Neuronal stem cell (in vitro differentiated cells): ENCODE data around the gene RAB40C.
A peak's percentile ranks its signal among the peaks of the same experiment; 100 is the strongest.

Source experiments
- DNase-seq: peaks from one replicate; pipeline ENCODE4 v3.0.0-alpha.2; 2013; ENCODE audit warnings: low spot score
- H2AFZ ChIP-seq: one replicate; pipeline ENCODE4 v1.6.1; 2013; ENCODE audit warnings: mild to moderate bottlenecking, low read length, inconsistent platforms
- H2AK5ac ChIP-seq: 2 replicates; pipeline ENCODE4 v1.6.1; 2013; ENCODE audit warnings: low read depth, mild to moderate bottlenecking, inconsistent platforms, low read length, moderate library complexity, mixed read lengths
- H2BK120ac ChIP-seq: 2 replicates; pipeline ENCODE4 v1.6.1; 2013; ENCODE audit warnings: low read depth, mild to moderate bottlenecking, inconsistent platforms, low read length, moderate library complexity, mixed read lengths
- H2BK12ac ChIP-seq: one replicate; pipeline ENCODE4 v1.6.1; 2013; ENCODE audit warnings: low read length, inconsistent platforms
- H2BK15ac ChIP-seq: 2 replicates; pipeline ENCODE4 v1.6.1; 2013; ENCODE audit warnings: mild to moderate bottlenecking, low read length, inconsistent platforms, mixed read lengths
- H2BK5ac ChIP-seq: one replicate; pipeline ENCODE4 v1.6.1; 2013; ENCODE audit warnings: inconsistent platforms, mild to moderate bottlenecking, low read length, moderate library complexity
- H3K14ac ChIP-seq: one replicate; pipeline ENCODE4 v1.6.1; 2013; ENCODE audit warnings: low read length, inconsistent platforms
- H3K18ac ChIP-seq: 2 replicates; pipeline ENCODE4 v1.6.1; 2013; ENCODE audit warnings: low read length, inconsistent platforms
- H3K23ac ChIP-seq: 2 replicates; pipeline ENCODE4 v1.6.1; 2013; ENCODE audit warnings: low read depth, mild to moderate bottlenecking, mixed read lengths, low read length, inconsistent platforms; ENCODE audit not compliant: poor library complexity
- H3K27ac ChIP-seq: replicated peaks from 3 replicates; pipeline ENCODE4 v1.5.1; 2013; ENCODE audit warnings: low read length, inconsistent platforms
- H3K27me3 ChIP-seq, 3 experiments: 2 replicates each; pipeline ENCODE4 v1.6.1; 2013; ENCODE audit warnings: low read length in 3 of 3, mild to moderate bottlenecking in 2 of 3, inconsistent platforms in 1 of 3, low read depth in 1 of 3, mixed read lengths in 1 of 3, moderate library complexity in 1 of 3; ENCODE audit not compliant: control insufficient read depth in 3 of 3, insufficient read depth in 3 of 3
- H3K36me3 ChIP-seq, 2 donors: replicated peaks in 1 of 2; 2 replicates each; pipeline ENCODE4 v1.6.1; 2013; ENCODE audit warnings: low read length in 2 of 2; ENCODE audit not compliant: control insufficient read depth in 2 of 2, insufficient read depth in 2 of 2
- H3K4ac ChIP-seq: 2 replicates; pipeline ENCODE4 v1.6.1; 2013; ENCODE audit warnings: inconsistent platforms, mild to moderate bottlenecking, low read length, moderate library complexity
- H3K4me1 ChIP-seq, 2 donors: 1 replicate in 1 of 2; 2 replicates in 1 of 2; pipeline ENCODE4 v1.6.1; 2013; ENCODE audit warnings: low read length in 2 of 2, low read depth in 1 of 2; ENCODE audit not compliant: control insufficient read depth in 2 of 2, insufficient read depth in 1 of 2
- H3K4me2 ChIP-seq: one replicate; pipeline ENCODE4 v1.6.1; 2013; ENCODE audit warnings: mild to moderate bottlenecking, low read length, inconsistent platforms; ENCODE audit not compliant: insufficient read depth, poor library complexity, severe bottlenecking
- H3K4me3 ChIP-seq, 2 donors: 2 replicates each; pipeline ENCODE4 v1.5.1; 2013; ENCODE audit warnings: low read length in 2 of 2, mild to moderate bottlenecking in 2 of 2, inconsistent platforms in 1 of 2, moderate library complexity in 1 of 2
- H3K79me1 ChIP-seq: one replicate; pipeline ENCODE4 v1.6.1; 2013; ENCODE audit warnings: low read depth, mild to moderate bottlenecking, inconsistent platforms, low read length, moderate library complexity
- H3K9ac ChIP-seq: one replicate; pipeline ENCODE4 v1.6.1; 2013; ENCODE audit warnings: mild to moderate bottlenecking, low read depth, low read length, inconsistent platforms; ENCODE audit not compliant: poor library complexity
- H3K9me3 ChIP-seq, 2 donors: replicated peaks in 1 of 2; 2 replicates each; pipeline versions ENCODE3 to v1.6.1; 2013; ENCODE audit warnings: low read length in 2 of 2, mild to moderate bottlenecking in 2 of 2, inconsistent platforms in 1 of 2, low read depth in 1 of 2, mixed read lengths in 1 of 2, moderate library complexity in 1 of 2; ENCODE audit not compliant: control insufficient read depth in 2 of 2, insufficient read depth in 1 of 2
- H4K8ac ChIP-seq: one replicate; pipeline ENCODE4 v1.6.1; 2013; ENCODE audit warnings: low read depth, mild to moderate bottlenecking, inconsistent platforms, low read length, moderate library complexity
- H4K91ac ChIP-seq: one replicate; pipeline ENCODE4 v1.6.1; 2013; ENCODE audit warnings: low read length, low read depth, mild to moderate bottlenecking, inconsistent platforms; ENCODE audit not compliant: poor library complexity
- WGBS, 2 donors: extraction: QIAGEN DNeasy Blood & Tissue Kit; methylation state at CpG; one replicate each; pipeline ENCODE4 v1.1.7; 2013; ENCODE audit warnings: missing lambda C conversion rate in 2 of 2, mixed read lengths in 1 of 2; ENCODE audit not compliant: insufficient read length in 2 of 2, insufficient replicate concordance in 1 of 2; ENCODE audit errors: extremely low coverage in 2 of 2; 5-methylcytosine and 5-hydroxymethylcytosine counted together

RAB40C gene

GRCh38 chr16:544517-544916 lies 45.3 kb upstream of the RAB40C start:
- H2BK5ac ChIP-seq, result no peak overlapping the region
- H3K27ac ChIP-seq, result no peak overlapping the region
- H3K9me3 ChIP-seq, result peaks cover 0 to 2% of the 10 kb centered on the region in 2 donors
- H3K36me3 ChIP-seq, result peaks cover 4 to 10% of the 10 kb centered on the region in 2 donors
- no peak overlapping the region for H4K91ac ChIP-seq
- no peaks in the 10 kb centered on the region for H3K4me1 ChIP-seq
- H2AFZ ChIP-seq, result no peak overlapping the region
- no peak overlapping the region for H3K9ac ChIP-seq
- no peak overlapping the region for H2AK5ac ChIP-seq
- no peak overlapping the region for H2BK15ac ChIP-seq
- no peak overlapping the region for H2BK12ac ChIP-seq
- H2BK120ac ChIP-seq, result no peak overlapping the region
- H3K4me3 ChIP-seq, result no peak overlapping the region
- H3K4ac ChIP-seq, result no peak overlapping the region
- H3K14ac ChIP-seq, result no peak overlapping the region
- H3K79me1 ChIP-seq, result peaks cover 32% of the 10 kb centered on the region
- no peak overlapping the region for H4K8ac ChIP-seq
- peak overlapping the region; percentile 65 for H3K23ac ChIP-seq
- no peak for DNase-seq
- no peaks in the 10 kb centered on the region for H3K27me3 ChIP-seq
- WGBS, 2 donors, result no CpG with 5 or more reads among the region's 46 CpGs
- H3K4me2 ChIP-seq, result no peak overlapping the region
- H3K18ac ChIP-seq, result no peak overlapping the region

DNA sequence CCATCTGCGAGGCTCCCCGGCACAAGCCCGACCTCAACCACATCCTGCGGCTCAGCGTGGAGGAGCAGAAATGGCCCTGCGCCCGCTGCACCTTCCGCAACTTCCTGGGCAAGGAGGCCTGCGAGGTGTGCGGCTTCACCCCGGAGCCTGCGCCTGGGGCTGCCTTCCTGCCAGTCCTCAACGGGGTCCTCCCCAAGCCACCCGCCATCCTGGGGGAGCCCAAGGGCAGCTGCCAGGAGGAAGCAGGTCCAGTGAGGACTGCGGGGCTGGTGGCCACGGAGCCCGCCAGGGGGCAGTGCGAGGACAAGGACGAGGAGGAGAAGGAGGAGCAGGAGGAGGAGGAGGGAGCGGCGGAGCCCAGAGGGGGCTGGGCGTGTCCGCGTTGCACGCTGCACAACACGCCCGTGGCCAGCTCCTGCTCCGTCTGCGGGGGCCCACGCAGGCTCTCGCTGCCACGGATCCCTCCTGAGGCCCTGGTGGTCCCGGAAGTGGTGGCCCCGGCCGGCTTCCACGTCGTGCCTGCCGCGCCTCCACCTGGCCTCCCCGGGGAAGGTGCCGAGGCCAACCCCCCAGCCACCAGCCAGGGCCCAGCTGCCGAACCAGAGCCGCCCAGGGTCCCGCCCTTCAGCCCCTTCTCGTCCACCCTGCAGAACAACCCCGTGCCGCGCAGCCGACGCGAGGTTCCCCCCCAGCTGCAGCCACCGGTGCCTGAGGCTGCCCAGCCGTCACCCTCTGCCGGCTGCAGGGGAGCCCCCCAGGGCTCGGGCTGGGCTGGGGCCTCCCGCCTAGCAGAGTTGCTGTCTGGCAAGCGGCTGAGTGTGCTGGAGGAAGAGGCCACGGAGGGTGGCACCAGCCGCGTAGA lies 42.7 kb upstream of the RAB40C start:
- H2BK120ac ChIP-seq, result no peak overlapping the region
- peaks cover 2 to 20% of the 10 kb centered on the region in 2 donors for H3K36me3 ChIP-seq
- H3K9ac ChIP-seq, result peak overlapping the region; percentile 30
- no peaks in the 10 kb centered on the region for H3K9me3 ChIP-seq
- H4K8ac ChIP-seq, result no peak overlapping the region
- no peak overlapping the region for H3K4me2 ChIP-seq
- no peaks in the 10 kb centered on the region for H3K27me3 ChIP-seq
- peak overlapping the region; percentile 13 for H2BK5ac ChIP-seq
- H4K91ac ChIP-seq, result no peak overlapping the region
- no peak overlapping the region for H3K27ac ChIP-seq
- no CpG with 5 or more reads among the region's 60 CpGs for WGBS, 2 donors
- no peak for DNase-seq
- no peak overlapping the region for H2BK12ac ChIP-seq
- H3K18ac ChIP-seq, result peak overlapping the region; percentile 13
- no peak overlapping the region for H3K4ac ChIP-seq
- H2AFZ ChIP-seq, result no peak overlapping the region
- no peak overlapping the region for H3K4me3 ChIP-seq
- H3K4me1 ChIP-seq, result no peaks in the 10 kb centered on the region
- peaks cover 21% of the 10 kb centered on the region for H3K79me1 ChIP-seq
- H3K23ac ChIP-seq, result peak overlapping the region; percentile 80
- peak overlapping the region; percentile 55 for H2BK15ac ChIP-seq
- H2AK5ac ChIP-seq, result no peak overlapping the region
- no peak overlapping the region for H3K14ac ChIP-seq

DNA sequence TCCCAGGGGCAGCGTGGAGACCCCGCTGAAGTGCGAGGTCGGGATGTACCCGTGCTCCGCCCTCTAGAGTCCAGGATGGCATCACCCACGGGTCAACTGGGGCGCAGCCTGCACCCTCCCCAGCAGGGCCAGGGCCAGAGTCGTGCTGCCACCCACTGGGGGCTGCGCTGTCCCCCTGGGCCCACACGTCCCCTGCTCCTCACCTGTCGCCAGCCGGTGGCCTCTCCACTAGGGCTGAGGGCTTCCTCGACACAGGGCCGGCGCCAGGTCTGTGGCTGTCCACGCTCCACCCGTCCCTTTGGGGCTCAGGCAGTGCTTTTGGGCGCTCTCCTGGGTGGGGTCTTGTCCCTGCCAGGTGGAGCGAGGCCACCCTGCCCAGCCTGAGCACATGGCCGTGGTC lies 41.3 kb upstream of the RAB40C start:
- no peak overlapping the region for H3K18ac ChIP-seq
- H3K23ac ChIP-seq, result peak overlapping the region; percentile 89
- H3K4me1 ChIP-seq, result no peaks in the 10 kb centered on the region
- H4K8ac ChIP-seq, result peak overlapping the region; percentile 19
- H2BK120ac ChIP-seq, result no peak overlapping the region
- no peaks in the 10 kb centered on the region for H3K9me3 ChIP-seq
- no peak overlapping the region for H3K27ac ChIP-seq
- no peak overlapping the region for H3K14ac ChIP-seq
- no peak overlapping the region for H2BK15ac ChIP-seq
- H2AFZ ChIP-seq, result no peak overlapping the region
- no peak overlapping the region for H3K4me2 ChIP-seq
- peaks cover 18% of the 10 kb centered on the region for H3K79me1 ChIP-seq
- H3K36me3 ChIP-seq, result peaks cover 3 to 24% of the 10 kb centered on the region in 2 donors
- no peak overlapping the region for H2BK5ac ChIP-seq
- no peaks in the 10 kb centered on the region for H3K27me3 ChIP-seq
- no peak for DNase-seq
- H4K91ac ChIP-seq, result no peak overlapping the region
- H3K4me3 ChIP-seq, result peak overlapping the region in 1 of 2 donors; percentile 56
- no peak overlapping the region for H2AK5ac ChIP-seq
- no CpG with 5 or more reads among the region's 21 CpGs for WGBS, 2 donors
- peak overlapping the region; percentile 44 for H3K9ac ChIP-seq
- no peak overlapping the region for H3K4ac ChIP-seq
- H2BK12ac ChIP-seq, result no peak overlapping the region

GRCh38 chr16:549544-550263 lies 40.2 kb upstream of the RAB40C start:
- Histone ChIP-seq H3K14ac (peak overlapping the region; percentile 8), H3K79me1 (peaks cover 15% of the 10 kb centered on the region), H3K4ac (no peak overlapping the region), H4K8ac (peak overlapping the region; percentile 65), H3K27me3 (no peaks in the 10 kb centered on the region), H3K23ac (peak overlapping the region; percentile 43), H2BK120ac (no peak overlapping the region), H3K9me3 (no peaks in the 10 kb centered on the region), H2AFZ (no peak overlapping the region), H3K36me3 (peaks cover 3 to 24% of the 10 kb centered on the region in 2 donors), H2AK5ac (no peak overlapping the region), H2BK5ac (peak overlapping the region; percentile 53), H3K4me3 (no peak overlapping the region), H3K18ac (no peak overlapping the region), H2BK15ac (no peak overlapping the region), H2BK12ac (no peak overlapping the region), H3K9ac (no peak overlapping the region), H4K91ac (peak overlapping the region; percentile 30), H3K4me2 (no peak overlapping the region), H3K27ac (no peak overlapping the region), H3K4me1 (peaks cover 0 to 3% of the 10 kb centered on the region in 2 donors)
- no CpG with 5 or more reads among the region's 54 CpGs for WGBS, 2 donors
- no peak for DNase-seq
